ENCODE measurements around the gene PIK3R3. TPM values are rescaled to one million over a fixed set of nuclear protein-coding genes. Genes with fewer than 3 reads are reported as not detected.

PIK3R3 gene
- total RNA-seq, 2 donors from 2014 or later: 8.2 TPM

DNA sequence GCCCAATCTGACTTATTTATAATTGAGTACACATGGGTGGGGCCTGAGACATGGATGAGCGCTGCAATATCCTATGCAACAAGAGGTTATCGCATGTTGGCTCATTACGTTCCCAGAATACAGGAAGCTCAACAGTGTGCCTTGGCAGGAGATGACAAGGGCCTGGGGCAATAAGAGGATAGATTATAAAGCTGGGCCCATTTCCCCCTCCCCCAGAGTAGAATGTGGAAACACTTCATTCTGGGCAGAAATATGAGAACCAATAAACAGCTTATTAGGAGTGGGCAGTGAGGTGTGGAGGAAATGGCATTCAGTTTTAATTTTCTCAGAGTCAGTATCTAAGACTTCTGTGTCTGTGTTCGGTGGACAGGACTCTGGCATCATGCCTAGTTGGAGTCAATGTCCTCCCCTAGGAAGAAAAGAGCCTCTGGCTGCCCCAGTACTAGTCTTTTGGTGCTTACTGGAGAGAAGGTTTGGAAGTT is 92.8 kb downstream of the PIK3R3 start:
- Histone ChIP-seq H3K9me3 (no peaks in the 10 kb centered on the region), H3K36me3 (no peaks in the 10 kb centered on the region), H3K27me3 (no peaks in the 10 kb centered on the region), H3K4me3 (no peak overlapping the region), H3K27ac (peak overlapping the region; percentile 26), H3K9ac (ENCODE audit: low read depth in 2 of 2, low read length in 2 of 2) (no peak overlapping the region), H3K4me1 (peaks cover 4% of the 10 kb centered on the region)
- TF ChIP-seq, protein P1, sequence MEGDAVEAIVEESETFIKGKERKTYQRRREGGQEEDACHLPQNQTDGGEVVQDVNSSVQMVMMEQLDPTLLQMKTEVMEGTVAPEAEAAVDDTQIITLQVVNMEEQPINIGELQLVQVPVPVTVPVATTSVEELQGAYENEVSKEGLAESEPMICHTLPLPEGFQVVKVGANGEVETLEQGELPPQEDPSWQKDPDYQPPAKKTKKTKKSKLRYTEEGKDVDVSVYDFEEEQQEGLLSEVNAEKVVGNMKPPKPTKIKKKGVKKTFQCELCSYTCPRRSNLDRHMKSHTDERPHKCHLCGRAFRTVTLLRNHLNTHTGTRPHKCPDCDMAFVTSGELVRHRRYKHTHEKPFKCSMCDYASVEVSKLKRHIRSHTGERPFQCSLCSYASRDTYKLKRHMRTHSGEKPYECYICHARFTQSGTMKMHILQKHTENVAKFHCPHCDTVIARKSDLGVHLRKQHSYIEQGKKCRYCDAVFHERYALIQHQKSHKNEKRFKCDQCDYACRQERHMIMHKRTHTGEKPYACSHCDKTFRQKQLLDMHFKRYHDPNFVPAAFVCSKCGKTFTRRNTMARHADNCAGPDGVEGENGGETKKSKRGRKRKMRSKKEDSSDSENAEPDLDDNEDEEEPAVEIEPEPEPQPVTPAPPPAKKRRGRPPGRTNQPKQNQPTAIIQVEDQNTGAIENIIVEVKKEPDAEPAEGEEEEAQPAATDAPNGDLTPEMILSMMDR (IDR thresholded peaks at IDR 0.05): no peak
- peak; percentile 40 for DNase-seq
- intact Hi-C loops (cut with DNase I): no loop called here

DNA sequence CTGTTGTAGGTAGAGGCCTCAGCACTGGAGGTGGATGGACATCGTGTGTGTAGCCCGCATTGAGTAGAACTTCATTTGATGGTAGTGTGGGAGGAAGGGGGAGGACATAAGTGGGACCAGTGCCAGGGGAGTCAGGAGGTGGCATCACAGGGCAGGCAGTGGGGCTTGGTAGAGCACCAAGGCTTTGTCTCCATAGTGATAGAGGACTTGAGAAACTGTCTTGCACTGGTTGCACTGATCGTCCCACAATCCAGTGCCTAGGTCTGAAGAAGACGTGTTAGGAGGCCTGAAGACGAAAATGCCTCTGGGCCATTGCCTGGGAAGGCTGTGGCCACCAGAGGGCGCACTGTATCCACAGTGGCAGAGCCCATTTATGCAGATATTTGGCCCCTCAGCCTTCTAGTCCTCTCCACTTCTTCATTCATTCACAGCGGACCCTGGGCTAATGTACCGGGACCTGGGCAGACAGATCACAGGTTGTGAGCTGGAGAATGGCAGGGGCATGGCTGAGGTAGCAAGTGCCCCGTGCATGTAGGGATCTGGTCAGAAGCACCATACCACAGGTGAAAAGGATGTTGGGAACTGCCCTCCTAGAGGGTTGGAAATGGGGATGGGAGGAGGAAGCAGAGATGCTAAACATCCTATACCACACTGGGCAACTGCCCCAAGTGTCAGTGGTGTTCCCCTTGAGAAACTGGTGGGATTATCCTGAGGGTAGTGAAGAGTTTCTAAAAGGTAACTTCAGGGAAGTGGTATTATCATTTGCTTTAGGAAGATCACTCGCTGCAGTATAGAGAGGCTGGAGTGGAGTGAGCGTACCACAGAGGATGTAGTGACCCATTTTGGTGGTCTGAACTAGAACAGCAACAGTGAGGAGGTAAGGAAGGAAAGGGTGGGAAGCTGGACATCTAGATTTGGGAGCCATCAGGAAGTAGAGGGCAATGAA is 95.3 kb downstream of the PIK3R3 start:
- H3K9ac ChIP-seq (ENCODE audit: low read depth in 2 of 2, low read length in 2 of 2): peak overlapping the region in 1 of 2 donors; percentile 1

DNA sequence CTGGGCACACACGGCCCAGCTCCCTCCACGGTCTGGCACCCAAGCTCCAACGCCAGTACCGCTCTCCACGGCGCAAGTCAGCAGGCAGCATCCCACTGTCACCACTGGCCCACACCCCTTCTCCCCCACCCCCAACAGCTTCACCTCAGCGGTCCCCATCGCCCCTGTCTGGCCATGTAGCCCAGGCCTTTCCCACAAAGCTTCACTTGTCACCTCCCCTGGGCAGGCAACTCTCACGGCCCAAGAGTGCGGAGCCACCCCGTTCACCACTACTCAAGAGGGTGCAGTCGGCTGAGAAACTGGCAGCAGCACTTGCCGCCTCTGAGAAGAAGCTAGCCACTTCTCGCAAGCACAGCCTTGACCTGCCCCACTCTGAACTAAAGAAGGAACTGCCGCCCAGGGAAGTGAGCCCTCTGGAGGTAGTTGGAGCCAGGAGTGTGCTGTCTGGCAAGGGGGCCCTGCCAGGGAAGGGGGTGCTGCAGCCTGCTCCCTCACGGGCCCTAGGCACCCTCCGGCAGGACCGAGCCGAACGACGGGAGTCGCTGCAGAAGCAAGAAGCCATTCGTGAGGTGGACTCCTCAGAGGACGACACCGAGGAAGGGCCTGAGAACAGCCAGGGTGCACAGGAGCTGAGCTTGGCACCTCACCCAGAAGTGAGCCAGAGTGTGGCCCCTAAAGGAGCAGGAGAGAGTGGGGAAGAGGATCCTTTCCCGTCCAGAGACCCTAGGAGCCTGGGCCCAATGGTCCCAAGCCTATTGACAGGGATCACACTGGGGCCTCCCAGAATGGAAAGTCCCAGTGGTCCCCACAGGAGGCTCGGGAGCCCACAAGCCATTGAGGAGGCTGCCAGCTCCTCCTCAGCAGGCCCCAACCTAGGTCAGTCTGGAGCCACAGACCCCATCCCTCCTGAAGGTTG is 97.6 kb downstream of the PIK3R3 start:
- peaks cover 4% of the 10 kb centered on the region for H3K4me1 ChIP-seq
- no peaks in the 10 kb centered on the region for H3K27me3 ChIP-seq
- intact Hi-C loops (cut with DNase I): no loop called here
- TF ChIP-seq, protein P1 (IDR thresholded peaks at IDR 0.05): no peak
- H3K9ac ChIP-seq (ENCODE audit: low read depth in 2 of 2, low read length in 2 of 2): no peak overlapping the region
- no peaks in the 10 kb centered on the region for H3K36me3 ChIP-seq
- H3K4me3 ChIP-seq: no peak overlapping the region
- no peak overlapping the region for H3K27ac ChIP-seq
- no peak for DNase-seq
- no peaks in the 10 kb centered on the region for H3K9me3 ChIP-seq

More for the DNA sequence above, 95.3 kb downstream of the PIK3R3 start:
- Histone ChIP-seq H3K4me1 (peaks cover 4% of the 10 kb centered on the region), H3K9me3 (no peaks in the 10 kb centered on the region), H3K36me3 (no peaks in the 10 kb centered on the region), H3K27ac (no peak overlapping the region), H3K4me3 (no peak overlapping the region), H3K27me3 (no peaks in the 10 kb centered on the region)
- peak; percentile 89 for DNase-seq
- TF ChIP-seq, protein P1 (IDR thresholded peaks at IDR 0.05): peak; percentile 100
- intact Hi-C loops (cut with DNase I): loop anchor here (1.0 kb wide), 2 partner anchors 143 to 186 kb away; no protein-coding TSS in a partner anchor

DNA sequence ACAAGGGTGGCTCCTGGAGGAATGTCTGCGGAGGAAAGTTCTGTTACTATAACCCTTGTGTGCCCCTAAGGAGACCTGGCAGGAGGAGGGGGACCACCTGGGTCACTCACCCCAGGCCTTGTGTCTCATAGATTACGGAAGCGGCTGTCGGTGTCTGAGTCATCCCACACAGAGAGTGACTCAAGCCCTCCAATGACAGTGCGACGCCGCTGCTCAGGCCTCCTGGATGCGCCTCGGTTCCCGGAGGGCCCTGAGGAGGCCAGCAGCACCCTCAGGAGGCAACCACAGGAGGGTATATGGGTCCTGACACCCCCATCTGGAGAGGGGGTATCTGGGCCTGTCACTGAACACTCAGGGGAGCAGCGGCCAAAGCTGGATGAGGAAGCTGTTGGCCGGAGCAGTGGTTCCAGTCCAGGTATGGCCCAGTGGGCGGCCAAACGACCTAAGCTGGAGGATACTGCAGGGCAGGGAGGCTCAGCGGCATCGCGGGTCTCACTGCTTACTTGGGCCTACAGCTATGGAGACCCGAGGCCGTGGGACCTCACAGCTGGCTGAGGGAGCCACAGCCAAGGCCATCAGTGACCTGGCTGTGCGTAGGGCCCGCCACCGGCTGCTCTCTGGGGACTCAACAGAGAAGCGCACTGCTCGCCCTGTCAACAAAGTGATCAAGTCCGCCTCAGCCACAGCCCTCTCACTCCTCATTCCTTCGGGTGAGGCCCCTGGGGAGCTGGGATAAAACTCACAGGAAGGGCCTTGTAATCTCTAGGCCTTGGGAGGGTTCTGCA is 101.4 kb downstream of the PIK3R3 start:
- intact Hi-C loops (cut with DNase I): no loop called here
- Histone ChIP-seq H3K4me3 (no peak overlapping the region), H3K4me1 (no peaks in the 10 kb centered on the region), H3K9me3 (no peaks in the 10 kb centered on the region), H3K27ac (no peak overlapping the region), H3K9ac (ENCODE audit: low read depth in 2 of 2, low read length in 2 of 2) (no peak overlapping the region), H3K27me3 (no peaks in the 10 kb centered on the region), H3K36me3 (peaks cover 9% of the 10 kb centered on the region)
- TF ChIP-seq, protein P1 (IDR thresholded peaks at IDR 0.05): no peak
- no peak for DNase-seq

Measured in colonic mucosa (tissue), 4 donors.